D721Med (cell line): Measurements from ENCODE around the gene NRXN3.
"Not testable (repeated sequence)": the region's sequence is repeated elsewhere in the genome, so short reads cannot be mapped to it uniquely, and the experiment has no call there.

Experiments
- DNase-seq: peaks from one replicate; pipeline ENCODE4 v3.0.0; 2011; ENCODE audit warnings: low spot score; ENCODE audit not compliant: insufficient read length
- FAIRE-seq: peaks from 2 replicates; lab custom pipeline; 2011; peaks lifted over from hg19 to GRCh38; lab: Jason Lieb, UNC
- TF ChIP-seq, protein P1 (sequence below): IDR thresholded peaks from 2 replicates; pipeline ENCODE4 v1.5.1; 2012; ENCODE audit warnings: mild to moderate bottlenecking, control low read depth; ENCODE audit not compliant: insufficient read depth; ENCODE audit errors: missing control alignments

NRXN3 gene

DNA sequence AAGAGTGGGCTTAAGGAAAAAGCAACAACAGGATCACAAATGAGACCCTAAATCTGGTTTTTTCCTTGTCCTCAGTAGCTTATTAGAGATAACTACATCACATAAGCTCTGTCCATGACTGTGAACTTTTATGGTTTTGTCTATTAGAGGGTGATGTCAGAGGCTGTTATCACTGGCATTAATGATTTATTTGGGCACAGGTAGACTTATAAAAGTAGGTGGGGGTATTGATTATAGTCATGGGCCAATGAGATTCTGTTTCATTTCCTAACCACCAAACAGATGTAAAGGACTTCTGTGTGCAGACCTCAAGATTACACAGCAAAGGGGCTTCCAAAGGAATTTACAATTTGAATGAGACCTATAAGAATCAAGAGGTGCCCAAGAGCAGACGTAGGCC is 316.4 kb downstream of the NRXN3 start:
- DNase-seq, result no peak
- FAIRE-seq, result no peak
- TF ChIP-seq, protein P1, sequence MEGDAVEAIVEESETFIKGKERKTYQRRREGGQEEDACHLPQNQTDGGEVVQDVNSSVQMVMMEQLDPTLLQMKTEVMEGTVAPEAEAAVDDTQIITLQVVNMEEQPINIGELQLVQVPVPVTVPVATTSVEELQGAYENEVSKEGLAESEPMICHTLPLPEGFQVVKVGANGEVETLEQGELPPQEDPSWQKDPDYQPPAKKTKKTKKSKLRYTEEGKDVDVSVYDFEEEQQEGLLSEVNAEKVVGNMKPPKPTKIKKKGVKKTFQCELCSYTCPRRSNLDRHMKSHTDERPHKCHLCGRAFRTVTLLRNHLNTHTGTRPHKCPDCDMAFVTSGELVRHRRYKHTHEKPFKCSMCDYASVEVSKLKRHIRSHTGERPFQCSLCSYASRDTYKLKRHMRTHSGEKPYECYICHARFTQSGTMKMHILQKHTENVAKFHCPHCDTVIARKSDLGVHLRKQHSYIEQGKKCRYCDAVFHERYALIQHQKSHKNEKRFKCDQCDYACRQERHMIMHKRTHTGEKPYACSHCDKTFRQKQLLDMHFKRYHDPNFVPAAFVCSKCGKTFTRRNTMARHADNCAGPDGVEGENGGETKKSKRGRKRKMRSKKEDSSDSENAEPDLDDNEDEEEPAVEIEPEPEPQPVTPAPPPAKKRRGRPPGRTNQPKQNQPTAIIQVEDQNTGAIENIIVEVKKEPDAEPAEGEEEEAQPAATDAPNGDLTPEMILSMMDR, result no peak

DNA sequence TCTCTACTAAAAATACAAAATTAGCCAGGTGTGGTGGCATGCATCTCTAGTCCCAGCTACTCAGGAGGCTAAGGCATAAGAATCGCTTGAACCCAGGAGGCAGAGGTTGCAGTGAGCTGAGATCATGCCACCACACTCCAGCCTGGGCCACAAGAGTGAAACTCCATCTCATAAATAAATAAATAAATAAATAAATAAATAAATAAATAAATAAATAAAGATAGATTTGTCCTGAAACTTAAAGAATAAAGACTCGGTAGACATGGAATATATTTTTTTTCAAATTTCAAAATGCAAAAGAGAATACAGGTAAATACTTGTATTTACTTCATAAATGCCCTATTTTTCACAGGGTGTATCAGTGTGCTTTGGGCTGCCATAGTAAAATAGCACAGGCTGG is 317.4 kb downstream of the NRXN3 start:
- FAIRE-seq, DNase-seq: not testable (repeated sequence)

DNA sequence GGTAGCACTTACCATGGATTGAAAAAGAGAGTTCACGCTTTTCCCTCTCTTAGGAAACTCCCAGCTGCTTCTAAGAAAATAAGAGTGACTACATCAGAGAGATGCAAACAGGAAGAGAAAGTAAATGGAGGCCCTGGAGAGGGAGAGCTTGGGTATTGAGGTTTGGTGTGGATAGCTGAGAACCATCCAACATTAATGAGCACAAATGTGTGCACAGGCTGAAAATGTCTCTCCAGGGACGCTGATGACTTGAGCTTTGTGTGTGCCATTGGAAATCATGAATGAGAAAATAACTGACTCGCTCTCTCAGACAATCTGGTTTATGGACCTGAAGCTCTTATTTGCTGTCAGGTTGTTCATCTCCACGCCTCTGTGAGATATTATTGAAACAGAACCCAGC is 318.8 kb downstream of the NRXN3 start:
- TF ChIP-seq, protein P1, result no peak
- no peak for DNase-seq
- FAIRE-seq, result no peak

DNA sequence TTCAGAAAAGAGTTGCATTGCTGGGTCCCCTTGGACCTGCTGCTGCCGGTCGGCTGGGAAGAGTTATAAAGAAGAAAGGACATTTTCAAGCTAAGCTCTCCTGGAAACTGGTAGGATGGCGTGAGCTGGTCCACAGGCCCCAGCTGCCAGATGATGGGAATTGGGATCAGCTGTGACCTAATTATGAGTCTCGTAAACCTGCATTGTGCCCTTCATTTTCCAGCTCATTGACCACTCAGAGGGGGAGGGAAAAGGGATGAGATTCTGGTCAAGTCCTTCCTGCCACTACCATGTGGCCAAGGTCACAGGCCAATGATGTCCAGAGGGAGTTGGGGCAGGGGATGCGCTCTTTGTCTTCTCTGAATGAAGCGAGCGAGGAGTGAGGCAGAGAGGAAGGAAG is 320.9 kb downstream of the NRXN3 start:
- TF ChIP-seq, protein P1, result no peak
- no peak for DNase-seq
- no peak for FAIRE-seq

DNA sequence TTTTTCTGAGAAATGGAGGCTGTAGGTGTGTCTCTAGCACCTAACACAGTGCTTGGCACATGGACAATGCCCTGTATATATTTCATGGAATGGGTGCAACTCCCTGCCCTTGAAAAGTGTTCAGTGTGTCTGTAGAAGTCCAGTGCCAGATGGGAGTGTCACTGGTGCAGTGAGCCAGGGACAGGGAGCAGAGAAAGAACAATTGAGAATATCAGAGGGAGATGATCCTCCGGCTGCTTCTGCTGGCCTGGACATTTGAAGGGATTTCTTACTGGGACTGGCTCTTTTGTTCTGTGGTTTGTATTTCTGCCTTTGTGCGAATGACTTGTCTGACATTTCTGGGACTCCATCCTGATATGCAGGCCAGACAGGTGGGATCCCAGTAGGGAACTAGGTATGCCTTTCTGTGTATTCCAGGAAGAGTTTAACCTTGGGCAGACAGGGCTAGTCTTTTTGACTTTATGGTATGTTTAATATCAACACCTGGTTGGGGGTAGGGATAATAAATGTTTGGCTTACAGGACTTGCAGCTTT is 328.0 kb downstream of the NRXN3 start:
- DNase-seq, result no peak
- TF ChIP-seq, protein P1, result no peak
- no peak for FAIRE-seq

DNA sequence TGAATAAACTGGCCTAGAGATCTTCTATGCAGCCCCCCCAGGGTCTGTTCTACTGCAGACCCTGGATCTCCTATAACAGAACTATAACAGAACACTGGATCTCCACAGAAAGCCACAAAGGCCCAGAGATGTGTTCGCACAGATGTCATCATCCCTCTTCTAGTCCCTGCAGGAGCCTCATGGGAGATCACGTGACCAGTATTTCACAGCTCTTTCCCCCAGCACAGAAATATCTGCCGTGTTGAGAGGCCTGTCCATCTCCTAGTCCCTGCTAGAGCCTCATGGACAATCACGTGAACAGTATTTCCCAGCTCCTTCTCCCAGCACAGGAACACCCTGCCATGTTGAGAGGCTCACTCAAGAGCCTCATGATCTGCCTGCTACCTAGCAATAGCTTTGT is 331.7 kb downstream of the NRXN3 start:
- DNase-seq (no peak), FAIRE-seq (no peak)
- TF ChIP-seq, protein P1, result no peak

DNA sequence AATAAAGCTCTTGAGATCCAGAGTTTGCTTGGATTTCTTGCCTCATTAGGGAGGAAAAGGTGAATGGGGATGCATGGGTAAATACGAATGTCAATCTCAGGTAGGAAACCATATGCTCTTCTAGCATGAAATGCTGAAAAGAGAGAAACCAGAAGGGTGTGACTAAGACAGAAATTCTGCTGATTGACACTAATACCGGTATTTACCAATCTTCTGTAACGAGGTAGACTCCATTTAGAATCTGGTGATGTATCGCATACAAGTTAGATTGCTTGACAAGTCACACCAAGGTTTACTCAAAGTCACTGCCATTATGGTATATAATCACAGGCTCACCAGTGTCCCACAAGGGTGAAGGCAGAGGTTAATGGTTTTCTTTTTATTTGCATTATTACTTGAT is 337.9 kb downstream of the NRXN3 start:
- TF ChIP-seq, protein P1, result no peak
- DNase-seq, result no peak
- no peak for FAIRE-seq

DNA sequence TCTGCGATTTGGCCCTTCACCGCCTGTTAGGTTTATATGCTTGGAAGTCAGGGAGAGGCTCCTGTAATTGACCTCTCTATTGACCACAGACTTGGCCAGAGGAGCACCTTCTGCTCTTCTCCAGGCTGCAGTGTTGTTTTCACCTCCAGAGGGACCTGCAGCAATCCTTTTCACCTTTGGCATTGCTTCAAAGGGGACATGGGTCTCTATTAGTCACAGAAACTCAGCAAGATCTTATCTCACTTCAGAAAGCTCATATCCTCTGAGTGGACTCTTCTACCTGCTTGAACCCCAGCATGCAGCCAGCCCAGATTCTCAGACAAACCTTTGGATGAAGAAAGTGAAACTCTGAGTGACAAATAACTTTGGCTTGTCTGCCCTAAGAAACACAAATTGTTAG is 339.3 kb downstream of the NRXN3 start:
- TF ChIP-seq, protein P1, result no peak
- FAIRE-seq (no peak), DNase-seq (no peak)
